Adrenal gland (tissue), 5 donors: ENCODE measurements around the gene TLR8.

ENCODE experiments used
- CTCF ChIP-seq, 6 experiments: fragments of 450-650 bp in 4 of 6; fragments of 200-600 bp in 2 of 6; sonication (generic) in 1 of 6; IDR thresholded peaks; 1 replicate in 5 of 6; 2 replicates in 1 of 6; pipeline versions ENCODE4 v1.5.1 to v1.8.0; 2016 to 2021; ENCODE audit warnings: antibody characterized with exemption in 6 of 6, mild to moderate bottlenecking in 2 of 6, moderate library complexity in 1 of 6
- POLR2A ChIP-seq, 2 donors: fragments of 450-650 bp; IDR thresholded peaks; one replicate each; pipeline ENCODE4 v1.6.1; 2017; ENCODE audit warnings: antibody characterized with exemption in 2 of 2, mild to moderate bottlenecking in 2 of 2, moderate library complexity in 1 of 2
- donor health status: DM: no; HTN: no; CAD: no.

- TF ChIP-seq CTCF (IDR thresholded peaks at IDR 0.05) (no peak), POLR2A (IDR thresholded peaks at IDR 0.05) (no peak)
These were observed 14.4 kb upstream of the TLR8 start for GRCh38 chrX:12891915-12892506.
